Measurements from ENCODE around the gene MEGF11. TPM values are rescaled to one million over a fixed set of nuclear protein-coding genes. Genes with fewer than 3 reads are reported as not detected.
A peak's percentile ranks its signal among the peaks of the same experiment; 100 is the strongest.

MEGF11 gene
- total RNA-seq, 4 donors from 2014 or later, result not detected

GRCh38 chr15:66294157-66294931, 40.8 kb upstream of the MEGF11 start:
- Histone ChIP-seq H3K36me3 (peaks cover 0 to 5% (median 0%) of the 10 kb centered on the region in 3 donors), H3K4me3 (peak overlapping the region; percentile 69 to 91 (median 75)), H3K27me3 (no peaks in the 10 kb centered on the region), H3K27ac (peak overlapping the region; percentile 88 to 95 (median 88)), H3K9me3 (no peaks in the 10 kb centered on the region), H3K4me1 (peaks cover 0 to 20% (median 8%) of the 10 kb centered on the region in 4 donors)
- peak in 1 of 3 donors; percentile 55 for DNase-seq
- no peak for TF ChIP-seq POLR2A (IDR thresholded peaks at IDR 0.05)
- TF ChIP-seq, protein P1, sequence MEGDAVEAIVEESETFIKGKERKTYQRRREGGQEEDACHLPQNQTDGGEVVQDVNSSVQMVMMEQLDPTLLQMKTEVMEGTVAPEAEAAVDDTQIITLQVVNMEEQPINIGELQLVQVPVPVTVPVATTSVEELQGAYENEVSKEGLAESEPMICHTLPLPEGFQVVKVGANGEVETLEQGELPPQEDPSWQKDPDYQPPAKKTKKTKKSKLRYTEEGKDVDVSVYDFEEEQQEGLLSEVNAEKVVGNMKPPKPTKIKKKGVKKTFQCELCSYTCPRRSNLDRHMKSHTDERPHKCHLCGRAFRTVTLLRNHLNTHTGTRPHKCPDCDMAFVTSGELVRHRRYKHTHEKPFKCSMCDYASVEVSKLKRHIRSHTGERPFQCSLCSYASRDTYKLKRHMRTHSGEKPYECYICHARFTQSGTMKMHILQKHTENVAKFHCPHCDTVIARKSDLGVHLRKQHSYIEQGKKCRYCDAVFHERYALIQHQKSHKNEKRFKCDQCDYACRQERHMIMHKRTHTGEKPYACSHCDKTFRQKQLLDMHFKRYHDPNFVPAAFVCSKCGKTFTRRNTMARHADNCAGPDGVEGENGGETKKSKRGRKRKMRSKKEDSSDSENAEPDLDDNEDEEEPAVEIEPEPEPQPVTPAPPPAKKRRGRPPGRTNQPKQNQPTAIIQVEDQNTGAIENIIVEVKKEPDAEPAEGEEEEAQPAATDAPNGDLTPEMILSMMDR (IDR thresholded peaks at IDR 0.05), result no peak

GRCh38 chr15:66293419-66294156, 40.0 kb upstream of the MEGF11 start, which contains the start of gene DIS3L:
Gene DIS3L (plus strand): TSS chr15:66293568. CDS start chr15:66293597, 29 bp downstream.
- Histone ChIP-seq H3K9me3 (no peaks in the 10 kb centered on the region), H3K4me1 (peaks cover 0 to 20% (median 8%) of the 10 kb centered on the region in 4 donors), H3K27ac (peak within 1 kb of the TSS; percentile 88 to 95 (median 88)), H3K36me3 (no peaks in the 10 kb centered on the region), H3K27me3 (no peaks in the 10 kb centered on the region), H3K4me3 (peak within 1 kb of the TSS; percentile 69 to 91 (median 75))
- DNase-seq, result peak; percentile 61 to 82 (median 81)
- TF ChIP-seq, protein P1 (IDR thresholded peaks at IDR 0.05), result no peak
- TF ChIP-seq POLR2A (IDR thresholded peaks at IDR 0.05), result peak; percentile 44 to 65

DNA sequence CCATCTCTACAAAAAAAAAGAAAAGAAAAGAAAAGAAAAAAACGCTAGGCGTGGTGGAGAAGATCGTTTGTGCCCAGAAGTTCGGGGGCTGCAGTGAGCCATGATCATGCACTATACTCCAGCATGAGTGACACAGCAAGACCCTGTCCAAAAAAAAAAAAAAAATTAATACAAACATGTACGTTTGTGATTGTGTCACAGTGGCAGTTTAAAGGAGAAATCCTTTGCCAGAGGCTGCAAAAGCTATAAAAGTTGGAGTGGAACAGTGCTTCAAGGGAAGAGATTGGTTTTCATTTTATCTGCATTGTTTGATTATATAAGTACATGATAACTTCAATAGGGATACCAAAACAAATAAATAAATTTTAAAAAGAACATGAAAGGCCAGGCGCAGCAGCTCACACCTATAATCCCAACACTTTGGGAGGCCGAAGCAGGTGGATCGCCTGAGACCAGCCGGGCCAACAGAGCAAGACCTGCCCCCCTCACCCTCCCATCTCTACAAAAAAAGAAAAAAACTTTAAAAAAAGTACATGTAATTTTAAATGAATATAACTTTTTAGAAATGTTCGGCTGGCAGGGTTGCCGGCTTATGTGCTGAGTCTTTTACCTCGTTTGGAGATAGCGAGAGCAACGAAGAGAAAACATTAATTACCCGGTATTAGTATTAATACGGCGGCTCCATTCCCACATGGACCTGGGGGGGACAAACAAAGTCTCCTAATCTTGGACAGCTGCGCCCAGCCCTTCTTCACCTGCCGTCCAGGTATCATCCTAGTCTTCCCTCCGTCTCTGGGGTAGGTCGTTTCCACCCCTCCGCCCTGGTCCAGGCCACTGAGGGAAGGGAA, 39.2 kb upstream of the MEGF11 start:
- Histone ChIP-seq H3K4me1 (peaks cover 0 to 20% (median 8%) of the 10 kb centered on the region in 4 donors), H3K27me3 (no peaks in the 10 kb centered on the region), H3K27ac (peak overlapping the region; percentile 88 to 95 (median 88)), H3K36me3 (no peaks in the 10 kb centered on the region), H3K4me3 (peak overlapping the region; percentile 69 to 91 (median 75)), H3K9me3 (no peaks in the 10 kb centered on the region)
- no peak for DNase-seq
- TF ChIP-seq, protein P1 (IDR thresholded peaks at IDR 0.05), result no peak
- no peak for TF ChIP-seq POLR2A (IDR thresholded peaks at IDR 0.05)

GRCh38 chr15:66291816-66292570, 38.4 kb upstream of the MEGF11 start:
- no peaks in the 10 kb centered on the region for H3K9me3 ChIP-seq
- H3K4me3 ChIP-seq, result no peak overlapping the region
- DNase-seq, result no peak
- peaks cover 0 to 20% (median 8%) of the 10 kb centered on the region in 4 donors for H3K4me1 ChIP-seq
- peak overlapping the region in 1 of 4 donors; percentile 95 for H3K27ac ChIP-seq
- H3K36me3 ChIP-seq, result no peaks in the 10 kb centered on the region
- TF ChIP-seq POLR2A (IDR thresholded peaks at IDR 0.05), result no peak
- TF ChIP-seq, protein P1 (IDR thresholded peaks at IDR 0.05), result no peak
- H3K27me3 ChIP-seq, result no peaks in the 10 kb centered on the region

Measured in Peyer's patch (tissue), 4 donors.